NCI-H2196 (cell line): Measurements from ENCODE around the gene ITGB1BP1.

Source experiments
- DNase-seq: peaks from one replicate; lab custom pipeline; 2025; ENCODE audit not compliant: unreplicated experiment; lab: John Stamatoyannopoulos, UW

The ITGB1BP1 gene

DNA sequence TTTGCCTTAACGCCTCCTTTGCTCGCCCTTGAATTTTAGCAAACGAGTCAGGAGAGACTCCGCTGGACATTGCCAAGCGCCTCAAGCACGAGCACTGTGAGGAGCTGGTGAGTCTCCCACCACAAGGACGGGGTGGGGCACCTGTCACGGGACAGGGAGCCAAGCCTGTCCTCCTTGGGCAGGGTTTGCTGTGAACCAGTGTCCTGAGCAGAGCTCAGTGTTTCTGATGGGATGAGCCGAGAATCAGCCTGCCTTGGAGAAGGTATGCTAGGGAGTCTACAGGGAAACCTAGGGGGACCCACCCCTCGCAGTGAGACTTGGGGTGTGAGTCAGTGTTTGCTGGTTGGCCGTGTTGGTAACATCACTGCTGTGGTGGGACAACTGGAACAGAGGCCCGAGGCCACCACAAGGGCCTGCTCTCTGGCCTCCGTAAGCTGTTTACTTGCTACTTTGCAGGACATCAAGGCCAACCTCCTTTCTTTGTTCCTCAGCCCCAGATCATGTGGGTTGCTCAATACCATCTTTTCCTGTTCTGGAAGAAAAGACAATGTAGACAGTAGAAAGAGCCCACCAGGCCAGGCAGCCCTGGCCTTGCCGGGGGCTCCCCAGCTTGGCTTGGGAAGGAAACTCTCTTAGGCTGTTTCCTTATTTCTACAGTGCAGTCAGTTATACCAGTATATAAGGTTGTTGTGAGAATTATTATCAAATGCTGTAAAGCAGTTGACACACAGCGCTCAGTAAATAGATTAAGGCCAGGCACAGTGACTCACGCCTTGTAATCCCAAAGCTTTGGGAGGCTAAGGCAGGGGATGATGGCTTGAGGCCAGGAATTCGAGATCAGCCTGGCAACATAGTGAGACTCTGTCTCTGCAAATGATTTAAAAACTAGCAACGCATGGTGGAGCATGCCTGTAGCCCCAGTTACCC, 42.4 kb downstream of the ITGB1BP1 start:
- DNase-seq, result no peak

GRCh38 chr2:9379391-9379755, 44.0 kb downstream of the ITGB1BP1 start:
- no peak for DNase-seq

GRCh38 chr2:9378433-9379390, 44.6 kb downstream of the ITGB1BP1 start:
- DNase-seq, result no peak

DNA sequence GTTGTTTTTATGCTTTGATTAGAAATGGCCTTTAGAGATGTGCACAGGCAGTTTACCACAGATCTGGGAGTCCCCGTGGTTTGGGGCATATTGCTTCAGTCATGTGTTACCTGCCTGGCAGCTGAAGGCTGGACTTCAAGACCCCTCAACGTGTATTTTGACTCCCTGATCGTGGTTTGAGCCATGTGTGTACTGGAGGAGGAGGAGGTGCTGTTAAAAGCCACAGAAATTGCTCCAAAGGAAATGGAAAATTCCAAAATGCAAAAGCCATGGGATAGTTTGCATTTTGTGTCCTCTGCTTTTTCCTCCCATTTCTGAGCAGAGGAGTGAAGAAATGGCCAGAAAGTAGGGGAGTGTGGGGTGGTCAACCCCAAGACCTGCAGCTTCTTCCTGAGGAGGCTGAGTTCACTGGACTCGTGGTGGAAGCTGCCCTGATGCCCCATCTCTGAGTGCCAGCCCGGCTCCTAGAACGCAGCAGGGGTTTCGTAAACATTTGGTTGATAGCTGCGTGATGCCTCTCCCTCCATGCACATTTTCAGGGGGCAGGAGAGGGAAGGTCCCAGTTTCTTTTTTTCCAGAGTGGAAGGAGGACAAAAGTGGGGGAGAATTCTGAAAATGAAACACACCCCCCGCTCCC, 45.7 kb downstream of the ITGB1BP1 start:
- DNase-seq, result no peak

GRCh38 chr2:9375857-9376428, 47.4 kb downstream of the ITGB1BP1 start:
- DNase-seq, result no peak

- DNase-seq, result no peak
Observed at GRCh38 chr2:9374071-9374730, 49.1 kb downstream of the ITGB1BP1 start.

DNA sequence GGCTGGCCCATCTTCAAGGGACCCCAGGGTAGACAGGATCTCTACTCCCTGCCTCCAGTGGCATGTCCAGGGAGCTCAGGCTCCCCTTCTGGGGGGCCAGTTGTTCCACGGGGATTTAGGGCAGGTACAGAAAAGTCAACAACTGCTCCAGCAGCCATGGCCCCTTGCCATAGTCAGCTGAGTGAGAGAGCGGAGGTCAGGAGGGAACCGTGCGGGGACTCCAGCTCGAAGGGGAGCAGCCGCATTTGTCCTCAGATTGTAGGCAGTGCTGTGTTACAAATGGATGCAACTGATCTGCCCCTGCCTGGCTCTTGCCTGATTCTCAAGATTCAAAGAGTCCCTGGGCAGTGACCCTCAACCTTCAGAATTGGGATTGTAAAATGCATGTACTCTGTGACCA, 49.9 kb downstream of the ITGB1BP1 start:
- no peak for DNase-seq

GRCh38 chr2:9373047-9373446, 50.3 kb downstream of the ITGB1BP1 start:
- peak; percentile 46 for DNase-seq

DNA sequence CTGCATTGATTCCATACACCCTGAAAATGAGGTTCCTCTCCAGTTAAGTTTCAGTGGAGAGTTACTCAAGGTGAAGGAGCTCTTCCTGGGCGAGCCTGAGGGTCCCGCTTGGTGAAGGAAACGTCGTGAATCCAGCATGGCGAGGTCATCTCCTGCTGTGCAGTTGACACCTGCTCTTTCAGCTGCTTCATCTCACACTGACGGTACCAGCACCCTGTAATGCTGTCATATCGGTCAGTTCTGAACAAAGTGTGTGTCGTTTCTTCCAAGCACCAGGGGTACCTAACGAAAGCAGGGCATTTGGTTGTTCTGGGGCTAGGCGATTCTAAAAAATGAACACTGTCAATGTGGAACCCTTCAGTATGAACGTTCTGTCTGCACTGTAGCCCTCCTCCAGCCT, 52.6 kb downstream of the ITGB1BP1 start:
- DNase-seq, result no peak

GRCh38 chr2:9366026-9366425, 57.3 kb downstream of the ITGB1BP1 start:
- DNase-seq, result no peak

- DNase-seq, result no peak
Observed at GRCh38 chr2:9365498-9366019, 57.8 kb downstream of the ITGB1BP1 start.

DNA sequence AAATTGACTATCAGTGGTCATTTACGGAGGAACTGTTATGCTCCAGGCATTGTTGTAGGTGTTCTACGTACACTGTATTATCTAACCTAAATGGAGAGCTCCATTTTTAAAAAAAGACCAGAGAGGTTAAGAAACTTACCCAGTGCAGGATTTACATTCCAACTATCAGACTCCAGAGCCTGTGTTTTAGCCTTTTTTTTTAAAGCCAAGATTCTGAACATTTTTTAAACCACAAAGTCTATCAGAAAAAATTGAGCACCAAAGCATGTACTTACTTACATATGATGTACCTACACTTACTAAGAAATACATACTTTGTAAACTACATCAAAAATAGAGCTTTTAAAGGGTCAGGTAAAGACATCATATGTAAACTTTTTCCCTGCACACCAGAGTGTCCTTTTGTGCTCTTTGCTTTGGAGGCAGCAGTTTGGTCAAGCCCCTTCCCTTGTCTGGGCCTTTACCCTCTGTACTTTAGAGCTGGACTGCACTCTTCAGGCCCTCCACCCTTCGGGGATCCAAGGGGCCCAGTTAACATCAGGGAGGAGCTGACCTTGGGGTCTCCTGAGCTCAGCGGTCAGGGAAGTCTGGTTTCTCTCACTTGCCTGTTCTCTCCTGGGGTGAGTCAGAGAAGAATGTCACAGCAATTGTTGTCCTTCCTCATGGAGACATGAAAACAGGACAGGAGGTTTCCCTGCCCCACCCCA, 58.4 kb downstream of the ITGB1BP1 start:
- no peak for DNase-seq

DNA sequence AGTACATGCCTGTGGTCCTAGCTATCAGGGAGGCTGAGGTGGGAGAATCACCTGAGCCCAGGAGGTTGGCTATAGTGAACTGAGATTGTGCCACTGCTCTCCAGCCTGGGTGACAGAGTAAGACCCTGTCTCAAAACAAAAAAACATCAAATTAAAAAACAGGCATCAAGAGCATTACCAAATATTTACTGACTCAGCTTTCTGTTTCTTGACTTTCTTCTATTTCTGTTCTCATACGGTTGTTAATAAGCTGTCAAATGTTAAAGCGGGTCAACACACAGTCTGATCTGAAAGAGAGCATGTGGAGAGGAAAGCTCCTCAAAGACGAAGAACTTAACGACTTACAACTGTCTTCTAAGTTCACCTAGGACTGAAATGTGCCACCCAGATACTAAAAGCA, 59.0 kb downstream of the ITGB1BP1 start:
- no peak for DNase-seq

DNA sequence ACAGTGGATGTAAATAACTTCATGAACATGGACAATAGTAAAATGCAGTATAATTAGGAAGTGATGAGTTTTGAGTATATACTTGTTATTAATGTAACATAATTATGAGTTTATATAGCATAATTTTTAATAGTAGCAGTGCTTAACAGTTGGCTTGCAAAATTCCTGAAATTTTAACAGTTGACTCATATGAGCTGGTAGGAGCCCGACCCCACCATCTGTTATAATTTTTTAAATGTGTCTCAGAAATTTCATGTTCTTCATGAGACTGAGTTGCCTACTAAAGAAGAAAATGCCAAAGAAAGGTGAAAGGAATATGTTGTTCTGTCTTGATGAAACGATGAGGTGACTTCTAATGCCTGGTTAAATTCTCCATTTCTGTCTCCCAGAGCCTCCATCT, 62.6 kb downstream of the ITGB1BP1 start:
- DNase-seq, result no peak

GRCh38 chr2:9360110-9360509, 63.2 kb downstream of the ITGB1BP1 start:
- no peak for DNase-seq

GRCh38 chr2:9359463-9359862, 63.9 kb downstream of the ITGB1BP1 start:
- no peak for DNase-seq

- no peak for DNase-seq
Observed at GRCh38 chr2:9358846-9359245, 64.5 kb downstream of the ITGB1BP1 start.

GRCh38 chr2:9356261-9356660, 67.1 kb downstream of the ITGB1BP1 start:
- no peak for DNase-seq

- DNase-seq, result no peak
Observed at GRCh38 chr2:9355716-9356115, 67.6 kb downstream of the ITGB1BP1 start.

DNA sequence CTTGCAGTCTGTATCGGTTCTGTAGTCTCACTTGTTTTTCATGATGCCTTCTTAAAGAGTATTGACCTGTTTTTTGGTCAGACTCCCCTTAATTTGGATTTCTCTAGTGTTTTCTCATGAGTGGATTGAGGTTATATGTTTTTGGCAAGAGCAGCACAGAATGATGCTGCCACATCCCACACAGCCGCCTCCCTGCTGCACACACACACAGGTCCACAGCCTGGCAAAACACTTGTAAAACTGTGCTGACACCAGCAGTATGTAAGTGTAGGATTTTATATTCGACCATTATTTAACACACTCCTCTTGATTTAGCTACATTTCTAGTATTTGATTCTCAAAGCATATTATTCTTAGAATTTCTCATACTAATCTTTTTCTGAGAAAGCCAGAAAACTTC, 68.1 kb downstream of the ITGB1BP1 start:
- no peak for DNase-seq
